Activated CD4-positive, alpha-beta memory T cell treated with anti-CD3 and anti-CD28 coated beads, Interleukin-2, amount 10 ng/mL, durations not matched to agents 7 days and 5 days (primary cell): ENCODE measurements around the gene MYO1B. TPM values are rescaled to one million over a fixed set of nuclear protein-coding genes. Genes with fewer than 3 reads are reported as not detected.

Experiments
- CTCF ChIA-PET: fragments of 350-600 bp; sonication (Branson Sonifier 250); formaldehyde crosslinking; loops from one replicate; lab custom pipeline; 2021; ENCODE audit warnings: antibody characterized with exemption, inconsistent platforms; lab: Charles Lee
- POLR2A ChIA-PET: fragments of 350-600 bp; sonication (Branson Sonifier 250); formaldehyde crosslinking; loops from one replicate; lab custom pipeline; 2021; ENCODE audit warnings: antibody characterized with exemption; lab: Charles Lee
- DNase-seq: peaks from one replicate; pipeline ENCODE4 v3.0.0-alpha.2; 2020
- H3K27ac Mint-ChIP-seq: one replicate; pipeline ENCODE4 v1.8.0; 2021; ENCODE audit warnings: mild to moderate bottlenecking, mixed read lengths
- H3K27me3 Mint-ChIP-seq: one replicate; pipeline ENCODE4 v1.8.0; 2021; ENCODE audit warnings: mixed read lengths
- H3K36me3 Mint-ChIP-seq: one replicate; pipeline ENCODE4 v1.8.0; 2021; ENCODE audit warnings: low read depth, mixed read lengths
- H3K4me1 Mint-ChIP-seq: one replicate; pipeline ENCODE4 v1.8.0; 2021; ENCODE audit warnings: mixed read lengths
- H3K4me3 Mint-ChIP-seq: one replicate; pipeline ENCODE4 v1.8.0; 2021; ENCODE audit warnings: mild to moderate bottlenecking, mixed read lengths
- H3K9me3 Mint-ChIP-seq: one replicate; pipeline ENCODE4 v1.8.0; 2021; ENCODE audit warnings: mixed read lengths
- total RNA-seq, 2 experiments: library from RNA; stranded (reverse); gene quantifications; one replicate each; pipeline ENCODE4 v1.2.3, GENCODE V29; 2021

Gene MYO1B
- total RNA-seq, 2 experiments from 2014 or later, result 2.1 to 2.9 TPM

DNA sequence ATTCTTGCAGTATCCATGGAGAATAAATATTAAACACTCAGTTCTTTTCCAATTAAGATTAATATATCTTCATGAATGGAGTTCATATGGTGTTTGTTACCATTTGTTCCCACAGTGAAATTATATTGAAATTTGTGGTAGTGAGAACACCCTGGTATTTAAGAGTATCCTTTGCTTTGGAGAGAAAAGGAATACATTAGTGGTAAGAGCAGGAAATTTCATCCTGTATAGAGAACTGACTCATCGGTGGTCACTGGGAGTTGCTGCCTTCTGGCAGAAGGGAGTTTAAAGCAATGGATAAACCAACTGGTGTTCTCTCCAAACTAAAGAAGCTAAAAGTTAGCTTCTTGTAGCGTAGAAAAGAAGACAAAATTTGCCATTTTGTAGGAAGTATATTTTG lies 107.3 kb downstream of the MYO1B start:
- Mint-ChIP-seq H3K27ac (no peak overlapping the region), H3K36me3 (no peaks in the 10 kb centered on the region), H3K9me3 (no peaks in the 10 kb centered on the region), H3K27me3 (no peaks in the 10 kb centered on the region), H3K4me1 (no peaks in the 10 kb centered on the region), H3K4me3 (no peak overlapping the region)
- POLR2A ChIA-PET, result no interaction called here
- DNase-seq, result no peak
- CTCF ChIA-PET, result no interaction called here

DNA sequence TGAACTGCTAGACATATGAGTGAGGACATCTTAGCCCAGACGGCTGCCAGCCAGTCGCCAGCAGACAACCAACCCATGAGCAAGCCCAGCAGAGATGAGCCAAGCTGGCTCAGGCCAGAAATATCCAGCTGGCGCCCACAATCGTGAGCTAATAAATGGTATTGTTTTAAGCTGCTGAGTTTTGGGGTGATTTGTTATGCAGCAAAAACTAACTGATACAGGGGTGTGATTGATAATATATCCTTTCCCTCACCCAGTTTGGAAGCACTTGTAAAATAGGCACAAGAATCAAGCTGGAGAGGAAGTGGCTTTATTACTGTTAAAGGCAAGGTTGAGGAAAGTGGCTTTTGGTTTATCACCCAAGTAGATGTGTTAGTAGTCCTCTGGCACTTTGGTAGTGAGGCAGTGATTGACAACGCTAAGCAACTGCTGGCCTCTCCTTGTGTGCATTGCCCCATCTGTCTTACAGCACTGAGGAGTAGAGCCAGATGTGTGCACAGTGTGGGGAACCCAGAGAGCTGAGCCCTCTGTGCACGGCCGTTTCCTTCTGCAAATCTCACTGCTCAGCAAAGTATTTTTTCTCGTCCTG lies 110.1 kb downstream of the MYO1B start:
- no peaks in the 10 kb centered on the region for H3K4me1 Mint-ChIP-seq
- no peaks in the 10 kb centered on the region for H3K36me3 Mint-ChIP-seq
- no peak overlapping the region for H3K4me3 Mint-ChIP-seq
- no peaks in the 10 kb centered on the region for H3K9me3 Mint-ChIP-seq
- CTCF ChIA-PET, result no interaction called here
- H3K27ac Mint-ChIP-seq, result no peak overlapping the region
- H3K27me3 Mint-ChIP-seq, result peaks cover 3% of the 10 kb centered on the region
- DNase-seq, result no peak
- POLR2A ChIA-PET, result no interaction called here

DNA sequence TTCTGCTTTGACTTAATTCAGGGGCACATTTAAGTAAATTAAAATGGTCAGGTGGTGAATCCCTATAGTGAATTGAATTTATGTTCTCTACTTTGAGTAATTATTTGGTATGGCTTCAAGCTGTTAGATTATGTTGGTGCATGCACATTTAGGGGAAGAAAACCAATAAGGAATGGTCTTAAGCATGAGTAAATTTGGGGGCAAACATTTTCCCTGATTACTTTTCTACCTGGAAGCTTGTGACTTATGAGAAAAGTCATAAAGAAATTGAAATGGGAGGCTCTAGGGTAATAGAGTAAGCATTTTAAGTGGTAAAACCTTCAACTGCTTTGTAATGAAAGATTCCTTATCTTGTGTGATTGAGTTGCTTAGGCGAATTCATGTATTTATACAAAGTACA lies 112.5 kb downstream of the MYO1B start:
- Mint-ChIP-seq H3K4me1 (no peaks in the 10 kb centered on the region), H3K27me3 (peaks cover 3% of the 10 kb centered on the region), H3K36me3 (no peaks in the 10 kb centered on the region), H3K4me3 (no peak overlapping the region), H3K9me3 (no peaks in the 10 kb centered on the region), H3K27ac (no peak overlapping the region)
- ChIA-PET POLR2A (no interaction called here), CTCF (no interaction called here)
- DNase-seq, result no peak

- H3K27me3 Mint-ChIP-seq, result peaks cover 3% of the 10 kb centered on the region
- no peaks in the 10 kb centered on the region for H3K9me3 Mint-ChIP-seq
- H3K36me3 Mint-ChIP-seq, result no peaks in the 10 kb centered on the region
- no peak overlapping the region for H3K4me3 Mint-ChIP-seq
- CTCF ChIA-PET, result no interaction called here
- POLR2A ChIA-PET, result no interaction called here
- no peak for DNase-seq
- H3K4me1 Mint-ChIP-seq, result no peaks in the 10 kb centered on the region
- H3K27ac Mint-ChIP-seq, result no peak overlapping the region
Measured at GRCh38 chr2:191358325-191359025, 113.3 kb downstream of the MYO1B start.

GRCh38 chr2:191359133-191359532 lies 113.9 kb downstream of the MYO1B start:
- CTCF ChIA-PET, result no interaction called here

DNA sequence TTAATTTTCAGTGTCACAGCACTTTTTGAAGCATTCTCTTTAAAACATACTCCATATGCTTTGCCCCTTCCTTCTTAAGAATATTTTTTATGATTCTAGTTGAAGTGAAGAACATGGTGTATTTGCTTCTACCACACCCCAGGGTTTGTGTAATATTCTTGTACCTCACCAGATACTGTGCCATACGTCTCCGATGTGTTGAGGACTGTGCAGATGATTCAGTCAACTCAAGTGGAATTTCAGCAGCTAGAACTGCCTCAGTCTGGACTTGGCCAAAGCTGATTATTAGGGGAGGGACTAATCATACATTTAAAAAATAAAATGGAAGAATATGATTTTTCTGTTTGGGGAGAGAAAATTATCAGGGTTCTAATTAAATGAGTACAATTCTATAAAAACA lies 115.7 kb downstream of the MYO1B start:
- no peak overlapping the region for H3K4me3 Mint-ChIP-seq
- no peak for DNase-seq
- no peaks in the 10 kb centered on the region for H3K36me3 Mint-ChIP-seq
- ChIA-PET POLR2A (no interaction called here), CTCF (no interaction called here)
- H3K9me3 Mint-ChIP-seq, result no peaks in the 10 kb centered on the region
- H3K27ac Mint-ChIP-seq, result no peak overlapping the region
- H3K27me3 Mint-ChIP-seq, result peaks cover 7% of the 10 kb centered on the region
- no peaks in the 10 kb centered on the region for H3K4me1 Mint-ChIP-seq

More at GRCh38 chr2:191359133-191359532, 113.9 kb downstream of the MYO1B start:
- Mint-ChIP-seq H3K27ac (no peak overlapping the region), H3K4me3 (no peak overlapping the region), H3K27me3 (peaks cover 3% of the 10 kb centered on the region), H3K4me1 (no peaks in the 10 kb centered on the region), H3K36me3 (no peaks in the 10 kb centered on the region), H3K9me3 (no peaks in the 10 kb centered on the region)
- no peak for DNase-seq
- POLR2A ChIA-PET, result no interaction called here

DNA sequence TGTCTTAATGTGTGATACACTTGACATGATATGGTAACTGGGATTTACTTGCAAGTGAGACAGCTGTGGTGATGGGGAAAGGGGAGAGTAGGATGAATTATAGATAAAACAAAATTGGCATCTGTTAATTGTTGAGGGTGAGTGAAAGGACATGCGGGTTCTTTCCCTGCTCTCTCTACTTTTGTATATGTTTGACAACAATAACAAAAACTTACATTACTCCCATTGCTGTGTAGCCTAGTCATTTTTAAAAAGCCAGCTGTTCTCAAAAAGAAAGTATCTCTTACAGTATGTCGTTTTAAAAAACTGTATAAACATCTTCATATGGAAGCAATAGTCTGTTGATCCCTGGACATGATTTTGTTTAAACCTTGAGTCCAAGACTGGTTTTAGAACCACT lies 117.6 kb downstream of the MYO1B start:
- POLR2A ChIA-PET, result no interaction called here
- Mint-ChIP-seq H3K4me1 (no peaks in the 10 kb centered on the region), H3K36me3 (no peaks in the 10 kb centered on the region), H3K27me3 (peaks cover 7% of the 10 kb centered on the region), H3K4me3 (no peak overlapping the region), H3K9me3 (no peaks in the 10 kb centered on the region), H3K27ac (no peak overlapping the region)
- CTCF ChIA-PET, result no interaction called here
- no peak for DNase-seq

DNA sequence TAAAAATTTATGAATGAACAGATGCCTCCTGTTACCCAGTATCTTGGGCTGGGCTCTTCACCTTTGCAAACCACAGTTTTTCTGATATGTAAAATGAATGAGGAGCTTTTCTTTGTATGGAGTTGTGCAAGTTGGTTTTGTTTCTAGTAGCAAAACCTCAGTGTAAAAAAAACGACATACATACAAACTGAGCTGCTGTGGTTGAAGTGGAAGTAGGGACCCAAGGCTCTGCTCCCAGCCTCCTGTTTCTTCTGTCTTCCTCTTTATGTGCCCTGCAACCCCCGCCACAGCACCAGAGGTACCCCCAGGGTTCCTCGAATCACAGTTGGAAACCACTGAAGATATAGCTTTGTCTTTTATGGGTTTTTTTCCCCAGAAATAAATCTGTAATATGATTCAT lies 118.1 kb downstream of the MYO1B start:
- no peak for DNase-seq
- CTCF ChIA-PET, result no interaction called here
- Mint-ChIP-seq H3K27me3 (peaks cover 7% of the 10 kb centered on the region), H3K9me3 (no peaks in the 10 kb centered on the region), H3K36me3 (no peaks in the 10 kb centered on the region), H3K27ac (no peak overlapping the region), H3K4me3 (no peak overlapping the region), H3K4me1 (no peaks in the 10 kb centered on the region)
- POLR2A ChIA-PET, result no interaction called here

- CTCF ChIA-PET, result no interaction called here
- Mint-ChIP-seq H3K9me3 (no peaks in the 10 kb centered on the region), H3K27ac (no peak overlapping the region), H3K4me3 (no peak overlapping the region), H3K27me3 (peaks cover 4% of the 10 kb centered on the region), H3K4me1 (no peaks in the 10 kb centered on the region), H3K36me3 (no peaks in the 10 kb centered on the region)
- no peak for DNase-seq
- POLR2A ChIA-PET, result no interaction called here
Measured at GRCh38 chr2:191365089-191365488, 119.9 kb downstream of the MYO1B start.

- Mint-ChIP-seq H3K4me3 (no peak overlapping the region), H3K27me3 (peaks cover 4% of the 10 kb centered on the region), H3K4me1 (no peaks in the 10 kb centered on the region), H3K36me3 (no peaks in the 10 kb centered on the region), H3K27ac (no peak overlapping the region), H3K9me3 (no peaks in the 10 kb centered on the region)
- DNase-seq, result no peak
- CTCF ChIA-PET, result interaction anchor here (1.5 kb wide), 1 partner anchor 18 kb away, joined by 3 read pairs; no protein-coding TSS in a partner anchor
- POLR2A ChIA-PET, result no interaction called here
Measured at GRCh38 chr2:191366199-191366598, 121.0 kb downstream of the MYO1B start.

DNA sequence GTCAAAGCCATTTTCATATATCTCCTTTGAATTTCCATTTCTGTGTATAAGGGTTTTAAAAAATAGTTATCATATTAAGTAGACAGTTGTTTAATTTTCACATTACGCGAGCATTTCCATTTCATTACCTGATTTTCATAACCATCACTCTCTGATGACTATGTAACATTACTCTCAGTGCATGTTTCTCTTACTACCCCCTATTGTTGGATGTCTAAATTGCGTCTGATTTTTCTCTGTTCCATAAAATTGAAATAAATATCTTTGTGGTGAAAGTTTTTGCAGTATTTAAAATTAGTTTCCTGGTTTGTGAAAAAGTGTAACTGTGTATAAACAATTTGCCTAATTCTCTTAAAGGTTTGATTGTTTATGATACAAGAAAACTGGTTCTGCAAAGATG lies 123.8 kb downstream of the MYO1B start:
- Mint-ChIP-seq H3K36me3 (no peaks in the 10 kb centered on the region), H3K9me3 (no peaks in the 10 kb centered on the region), H3K27ac (no peak overlapping the region), H3K4me1 (no peaks in the 10 kb centered on the region), H3K27me3 (peaks cover 4% of the 10 kb centered on the region), H3K4me3 (no peak overlapping the region)
- no peak for DNase-seq
- CTCF ChIA-PET, result no interaction called here
- POLR2A ChIA-PET, result no interaction called here

DNA sequence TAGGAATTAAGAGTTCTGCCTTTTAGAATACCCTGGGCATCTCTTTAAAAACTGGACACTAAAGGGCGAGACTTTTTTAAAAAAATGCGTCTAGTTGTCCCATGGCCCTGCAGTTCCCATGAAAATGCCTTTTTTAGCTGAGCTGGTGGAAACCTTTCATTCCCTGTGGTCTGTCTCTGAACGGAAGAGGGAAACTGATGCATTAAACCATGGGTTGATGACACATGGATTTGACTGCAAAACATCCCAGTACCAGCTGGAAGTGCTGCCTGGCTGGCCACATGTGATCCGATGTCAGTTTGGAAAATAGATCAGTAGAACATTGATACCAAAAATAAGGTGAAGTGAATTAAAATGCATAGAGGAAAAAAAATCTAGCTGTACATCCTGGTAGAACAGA lies 129.2 kb downstream of the MYO1B start:
- DNase-seq, result no peak
- H3K4me3 Mint-ChIP-seq, result no peak overlapping the region
- H3K27me3 Mint-ChIP-seq, result peaks cover 2% of the 10 kb centered on the region
- ChIA-PET POLR2A (no interaction called here), CTCF (interaction anchor here (0.7 kb wide), 1 partner anchor 11 kb away, joined by 3 read pairs; no protein-coding TSS in a partner anchor)
- no peak overlapping the region for H3K27ac Mint-ChIP-seq
- no peaks in the 10 kb centered on the region for H3K36me3 Mint-ChIP-seq
- peaks cover 4% of the 10 kb centered on the region for H3K4me1 Mint-ChIP-seq
- no peaks in the 10 kb centered on the region for H3K9me3 Mint-ChIP-seq

DNA sequence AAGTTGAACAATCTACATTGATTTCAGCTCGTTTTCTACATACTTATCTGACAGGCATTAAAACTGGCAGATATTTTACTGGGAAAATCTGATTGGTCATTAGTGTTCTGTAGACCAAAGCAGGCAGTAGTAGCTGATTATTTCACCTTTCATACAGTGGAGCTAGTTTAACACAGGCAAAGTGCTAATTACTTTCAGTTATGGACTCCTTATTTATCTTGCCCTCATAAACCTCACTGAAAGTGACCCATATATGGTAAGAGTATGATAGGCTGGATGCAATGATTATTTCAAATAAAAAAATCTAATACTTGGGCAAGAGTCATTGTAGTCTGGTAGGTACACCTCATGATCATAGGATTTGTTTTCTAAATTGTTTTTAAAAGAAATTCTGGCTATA lies 129.7 kb downstream of the MYO1B start:
- Mint-ChIP-seq H3K9me3 (no peaks in the 10 kb centered on the region), H3K4me3 (no peak overlapping the region), H3K4me1 (peaks cover 4% of the 10 kb centered on the region), H3K36me3 (no peaks in the 10 kb centered on the region), H3K27me3 (peaks cover 2% of the 10 kb centered on the region), H3K27ac (no peak overlapping the region)
- CTCF ChIA-PET, result interaction anchor here (0.7 kb wide), 1 partner anchor 11 kb away, joined by 3 read pairs; no protein-coding TSS in a partner anchor
- POLR2A ChIA-PET, result no interaction called here
- no peak for DNase-seq
